CD4-positive, alpha-beta T cell treated with Interleukin-6 for 4 hours (primary cell): Measurements from ENCODE around the gene ZNF664.

Experiments used
- DNase-seq: peaks from one replicate; pipeline ENCODE4 v3.0.0-alpha.2; 2020; ENCODE audit warnings: mixed read lengths

Gene ZNF664

GRCh38 chr12:123972457-123973401 is at the start of gene ZNF664, which contains the start of gene CCDC92:
Gene ZNF664 (plus strand): TSS chr12:123973215. CDS start chr12:124012145, 38,930 bp downstream.
Gene CCDC92 (minus strand): TSS chr12:123972831. CDS start chr12:123944305, 28,526 bp downstream.
- peak; percentile 97 for DNase-seq

DNA sequence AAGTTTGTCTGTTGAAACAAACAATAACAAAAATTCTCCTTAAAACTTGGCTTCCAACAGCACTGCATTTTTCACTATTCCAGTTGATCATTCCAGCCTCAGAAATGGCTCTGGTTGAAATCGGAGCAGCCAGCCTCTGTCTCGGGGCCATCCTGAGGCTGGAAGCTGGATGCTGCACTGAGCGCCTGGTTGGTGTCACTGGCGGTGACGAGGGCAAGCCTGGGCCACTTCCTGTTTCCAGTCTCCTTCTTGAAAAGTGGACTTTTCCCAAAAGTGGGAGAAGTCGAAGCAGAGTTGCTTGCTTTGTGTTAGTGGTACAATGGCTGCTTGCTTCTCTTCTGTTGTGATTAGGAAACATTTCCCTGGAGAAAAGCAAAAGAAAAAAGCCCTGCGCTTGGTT is 49.1 kb upstream of the ZNF664 start:
- no peak for DNase-seq

GRCh38 chr12:123924539-123924938 is 48.5 kb upstream of the ZNF664 start:
- no peak for DNase-seq

- DNase-seq = no peak
These were observed 44.6 kb upstream of the ZNF664 start for GRCh38 chr12:123928274-123928865.

DNA sequence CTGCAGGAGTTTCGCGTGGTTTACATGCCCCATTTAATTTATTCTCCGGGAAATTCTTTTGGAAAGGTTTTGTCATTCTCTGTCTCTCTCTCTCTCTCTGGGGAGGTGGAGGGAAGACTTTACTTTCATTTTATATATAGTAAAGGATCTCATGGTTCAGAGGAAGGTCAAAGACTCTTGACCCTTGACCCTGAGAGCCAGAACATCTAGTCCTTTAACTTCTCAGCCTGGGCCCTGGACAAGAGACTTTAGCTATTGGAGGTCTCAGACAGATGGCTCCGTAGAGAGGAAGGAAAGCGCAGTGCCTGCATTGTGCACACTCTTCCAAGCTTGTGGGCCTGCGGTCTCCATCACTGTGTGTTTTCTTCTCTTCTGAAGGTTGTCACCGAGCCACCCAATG is 44.1 kb upstream of the ZNF664 start:
- no peak for DNase-seq

GRCh38 chr12:123929946-123930583 is 43.0 kb upstream of the ZNF664 start:
- DNase-seq = no peak

GRCh38 chr12:123931686-123932321 is 41.2 kb upstream of the ZNF664 start:
- peak; percentile 70 for DNase-seq

GRCh38 chr12:123933214-123933613 is 39.8 kb upstream of the ZNF664 start:
- no peak for DNase-seq

- no peak for DNase-seq
These were observed 38.9 kb upstream of the ZNF664 start for GRCh38 chr12:123934016-123934620.

- DNase-seq = no peak
These were observed 38.2 kb upstream of the ZNF664 start for GRCh38 chr12:123934829-123935228.

GRCh38 chr12:123935956-123936355 is 37.1 kb upstream of the ZNF664 start:
- no peak for DNase-seq

- DNase-seq = no peak
These were observed 36.5 kb upstream of the ZNF664 start for GRCh38 chr12:123936471-123936870.

DNA sequence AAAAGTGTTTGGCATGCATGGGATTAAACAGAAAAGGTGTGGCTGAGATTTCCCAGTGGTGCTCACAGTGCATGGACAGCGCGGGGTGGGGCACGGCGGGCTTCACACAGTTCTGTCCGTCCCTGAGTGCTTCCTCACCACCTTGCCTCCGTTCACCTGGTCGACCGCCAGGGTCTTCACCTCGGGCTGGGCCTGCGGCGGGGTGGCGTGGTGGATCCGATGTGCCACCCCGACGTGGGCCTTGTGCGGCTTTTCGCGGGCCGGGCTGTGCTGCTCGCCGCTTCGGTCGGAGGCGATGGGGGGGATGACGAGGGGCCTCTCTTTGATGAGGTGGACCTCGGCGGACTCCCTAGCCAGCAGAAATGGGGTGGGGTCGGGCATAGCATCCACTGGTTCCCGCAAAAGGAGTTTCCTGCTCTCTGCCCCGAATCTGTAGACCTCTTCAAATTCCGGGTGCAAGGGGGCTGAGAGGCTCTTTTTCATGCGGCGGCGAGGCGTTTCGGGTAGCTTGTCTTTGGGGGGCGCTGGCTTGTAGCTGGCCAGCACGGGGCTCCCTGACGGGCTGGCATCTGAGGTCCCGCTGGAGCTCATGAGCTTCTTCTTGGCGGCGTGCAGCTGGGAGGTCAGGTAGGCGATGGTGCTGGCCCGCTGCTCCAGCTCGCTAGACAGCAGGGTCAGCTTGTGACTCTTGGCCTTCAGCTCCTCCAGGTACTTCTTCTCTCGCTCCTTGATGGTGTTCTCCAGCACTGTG is 35.9 kb upstream of the ZNF664 start:
- no peak for DNase-seq

DNA sequence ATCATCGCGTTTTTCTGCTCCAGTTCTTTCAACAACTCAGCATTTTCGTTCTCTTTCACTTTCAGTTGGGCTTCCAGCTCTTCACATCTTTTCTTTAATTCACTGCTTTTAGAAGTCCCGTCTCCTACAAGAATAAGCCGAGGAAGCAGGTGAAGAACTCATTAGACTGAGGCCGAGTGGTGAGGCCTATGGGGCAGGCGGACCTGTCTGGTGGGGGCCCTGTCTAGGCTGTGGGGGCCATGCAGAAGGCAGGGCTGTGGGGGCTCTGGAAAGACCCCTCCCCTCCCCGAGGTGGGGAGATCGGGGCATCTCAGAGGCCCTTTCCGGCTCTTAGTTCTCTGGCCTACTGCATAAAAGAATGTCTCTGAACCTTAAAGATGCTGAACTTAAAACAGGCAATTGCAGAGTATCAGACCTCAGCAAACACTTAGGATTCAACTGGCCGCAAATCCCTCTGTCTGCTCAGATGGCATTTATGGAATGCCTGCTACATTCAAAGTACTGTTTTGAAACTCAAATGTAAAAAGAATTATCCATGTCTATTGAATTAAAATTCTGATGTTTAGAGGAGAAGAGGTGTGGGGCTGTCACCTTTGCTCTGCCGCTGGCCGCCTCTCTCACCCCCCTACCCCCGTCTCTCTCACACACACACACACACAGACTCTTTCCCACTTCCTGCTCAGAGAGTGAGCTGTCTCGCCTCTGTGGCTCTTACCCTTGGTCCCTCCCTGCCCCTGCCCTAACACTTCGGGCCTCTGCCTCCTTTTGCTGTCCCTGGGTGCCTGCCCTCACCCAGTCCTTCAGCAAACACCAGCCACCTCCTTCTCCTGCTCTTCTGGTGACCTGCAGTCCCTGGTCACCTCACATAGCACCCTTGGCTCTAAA is 35.1 kb upstream of the ZNF664 start:
- DNase-seq = peak; percentile 70

GRCh38 chr12:123938679-123939480 is 34.1 kb upstream of the ZNF664 start:
- no peak for DNase-seq

DNA sequence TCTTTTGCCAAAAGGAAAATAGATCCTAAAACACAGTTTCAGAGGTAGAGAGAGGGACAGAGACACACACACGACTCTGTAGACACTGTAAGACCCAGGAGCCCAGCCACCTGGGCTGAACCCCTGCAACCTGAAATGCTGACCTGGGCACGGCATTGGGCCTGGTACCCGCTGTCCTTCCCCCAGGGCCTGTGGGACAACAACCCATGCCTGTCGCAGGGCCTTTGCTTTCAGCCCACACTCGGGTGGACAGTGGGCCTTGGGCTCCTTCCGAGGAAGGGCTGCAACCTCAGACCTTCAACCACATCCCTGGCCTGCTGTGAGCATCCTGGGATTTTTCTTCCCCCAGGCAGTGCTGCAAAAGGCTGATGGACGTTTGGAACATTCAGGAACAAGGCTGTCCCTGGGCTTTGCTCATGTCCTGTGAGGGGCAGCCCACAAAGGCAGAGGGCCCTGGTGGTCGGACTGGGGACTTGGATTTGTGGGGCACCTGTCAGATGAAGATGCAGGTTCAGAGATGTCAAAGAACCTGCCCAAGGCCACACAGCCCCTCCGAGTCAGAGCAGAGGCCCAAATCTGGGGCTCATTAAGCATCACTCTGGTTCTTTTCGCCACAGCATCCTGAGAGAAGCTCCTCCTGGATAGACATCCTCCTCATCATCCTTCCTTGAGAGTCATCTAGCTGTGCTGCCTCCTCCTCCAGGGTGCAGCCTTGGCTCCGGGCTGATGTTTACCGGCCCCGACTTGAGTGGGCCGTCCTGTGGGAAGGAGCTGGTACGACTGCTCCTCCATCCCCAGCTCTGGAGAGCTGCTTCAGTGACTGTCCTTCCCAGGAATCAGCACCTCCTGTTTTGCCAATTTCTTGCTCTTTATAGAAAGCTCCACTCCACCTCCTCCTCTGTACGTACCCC is 33.0 kb upstream of the ZNF664 start:
- DNase-seq = no peak

- DNase-seq = no peak
These were observed 32.4 kb upstream of the ZNF664 start for GRCh38 chr12:123940627-123940966.

DNA sequence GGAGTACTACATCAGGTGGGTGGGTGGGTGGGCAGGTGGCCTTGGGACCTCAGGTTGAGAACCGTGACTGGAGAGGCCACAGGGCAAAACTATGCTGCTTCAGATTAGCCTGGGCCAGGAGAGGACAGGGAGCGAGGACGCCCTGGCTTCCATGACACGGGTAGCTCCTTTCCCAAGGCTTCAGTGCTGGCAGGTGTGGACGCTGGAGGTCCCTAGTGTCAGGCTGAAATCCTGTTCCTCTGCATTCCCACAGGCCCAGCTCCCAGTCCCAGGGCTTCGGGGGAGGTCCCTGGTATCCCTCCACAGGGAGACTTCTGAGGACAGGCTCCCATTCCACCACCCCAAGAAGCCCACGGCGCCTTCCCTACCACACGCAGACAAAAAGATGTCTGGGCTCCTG is 32.0 kb upstream of the ZNF664 start:
- DNase-seq = no peak
